Muscle layer of colon (tissue), 2 donors: Measurements from ENCODE around the gene TOX3.

Source experiments
- H3K27ac ChIP-seq: one replicate; pipeline ENCODE4 v1.7.0; 2013; ENCODE audit warnings: low read depth, mild to moderate bottlenecking, low read length, moderate library complexity
- H3K27me3 ChIP-seq, 2 donors: one replicate each; pipeline ENCODE4 v1.7.0; 2013; ENCODE audit warnings: low read length in 2 of 2, mild to moderate bottlenecking in 2 of 2; ENCODE audit not compliant: insufficient read depth in 2 of 2, control insufficient read depth in 1 of 2
- H3K36me3 ChIP-seq: one replicate; pipeline ENCODE4 v1.7.0; 2013; ENCODE audit warnings: mild to moderate bottlenecking, low read length; ENCODE audit not compliant: insufficient read depth
- H3K4me1 ChIP-seq: one replicate; pipeline ENCODE4 v1.7.0; 2013; ENCODE audit warnings: mild to moderate bottlenecking, low read length; ENCODE audit not compliant: insufficient read depth
- H3K4me3 ChIP-seq, 2 donors: one replicate each; pipeline ENCODE4 v1.7.0; 2013; ENCODE audit warnings: low read length in 2 of 2, low read depth in 1 of 2, mild to moderate bottlenecking in 1 of 2, moderate library complexity in 1 of 2
- H3K9ac ChIP-seq: one replicate; pipeline ENCODE4 v1.7.0; 2013; ENCODE audit warnings: low read length
- H3K9me3 ChIP-seq: one replicate; pipeline ENCODE4 v1.7.0; 2013; ENCODE audit warnings: mild to moderate bottlenecking, low read length
- donor health status: abdominal sarcoma.
- donor health status: Adenocarcinoma of cecum.

Gene TOX3

DNA sequence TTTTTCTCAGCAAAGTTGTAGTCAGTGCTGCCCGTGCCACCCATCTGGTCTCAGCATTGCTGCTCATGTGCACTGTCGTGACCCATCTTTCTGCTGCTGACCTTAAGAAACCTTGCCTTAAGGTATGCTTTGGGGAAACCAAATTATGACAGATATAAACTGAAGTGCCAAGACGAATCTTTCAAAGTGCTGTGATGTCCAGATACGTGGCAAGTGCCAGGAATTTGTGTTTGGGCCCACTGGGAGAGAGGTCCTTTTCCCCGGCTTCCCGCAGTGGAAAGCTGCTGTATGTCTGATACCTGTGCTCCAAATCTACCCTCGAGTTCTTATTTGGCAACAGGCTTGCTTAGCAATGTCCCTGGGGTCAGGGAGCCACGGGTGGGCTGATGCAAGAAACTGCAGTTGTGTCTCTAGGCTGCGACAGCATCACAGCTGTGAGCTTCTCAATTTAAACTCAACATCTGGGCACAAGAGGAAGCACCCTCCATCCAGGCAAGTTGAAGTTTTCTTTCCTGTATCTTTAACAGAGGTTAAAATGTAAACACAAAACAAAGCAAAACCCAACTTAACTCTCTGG, 30.3 kb upstream of the TOX3 start:
- H3K4me3 ChIP-seq: no peak overlapping the region
- no peaks in the 10 kb centered on the region for H3K9me3 ChIP-seq
- no peak overlapping the region for H3K9ac ChIP-seq
- H3K27ac ChIP-seq: no peak overlapping the region
- no peaks in the 10 kb centered on the region for H3K36me3 ChIP-seq
- H3K4me1 ChIP-seq: no peaks in the 10 kb centered on the region
- H3K27me3 ChIP-seq: no peaks in the 10 kb centered on the region

DNA sequence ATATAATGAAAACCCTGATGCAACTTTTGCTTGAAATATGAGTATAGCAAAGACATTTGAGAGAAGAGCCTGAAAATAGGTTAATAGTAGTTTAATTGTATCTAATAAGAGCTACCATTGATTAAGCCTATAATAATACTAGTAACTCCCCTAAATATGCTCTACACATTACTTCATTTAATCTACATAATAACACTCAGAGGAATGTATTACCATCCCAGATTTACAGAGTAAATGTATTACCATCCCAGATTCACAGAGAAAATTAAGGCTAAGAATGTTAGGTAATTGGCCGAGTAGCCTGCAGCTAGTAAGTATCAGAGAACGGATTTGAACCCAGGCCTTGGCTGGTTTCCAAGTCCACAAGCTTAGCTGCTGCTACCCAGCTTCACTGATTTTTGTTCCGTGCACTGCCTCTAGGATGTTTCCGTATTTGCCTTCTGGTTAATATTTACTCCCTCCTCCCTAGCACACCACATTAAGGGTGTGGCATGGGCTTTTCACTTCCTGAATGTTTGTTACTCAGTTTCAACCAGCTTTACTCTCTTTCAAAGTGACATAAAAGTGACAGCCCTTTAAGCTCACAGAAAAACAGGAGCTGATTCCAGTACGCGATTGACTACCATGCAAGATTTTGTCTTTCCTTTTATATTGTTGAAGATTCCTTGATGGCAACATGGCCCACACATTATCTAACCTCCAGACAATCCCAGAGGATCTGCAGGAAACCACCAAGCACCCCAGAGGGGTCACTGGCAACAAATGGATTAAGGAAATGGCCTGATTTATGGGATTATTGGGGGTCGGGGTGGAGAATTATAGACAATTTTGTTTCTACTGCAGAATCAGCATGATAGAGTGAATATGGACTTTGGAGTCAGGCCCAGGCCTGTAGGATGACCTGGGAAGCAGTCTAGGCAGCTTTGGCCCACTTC, 26.7 kb upstream of the TOX3 start:
- no peaks in the 10 kb centered on the region for H3K36me3 ChIP-seq
- H3K4me1 ChIP-seq: no peaks in the 10 kb centered on the region
- no peaks in the 10 kb centered on the region for H3K9me3 ChIP-seq
- H3K9ac ChIP-seq: no peak overlapping the region
- H3K27me3 ChIP-seq: no peaks in the 10 kb centered on the region
- no peak overlapping the region for H3K27ac ChIP-seq
- H3K4me3 ChIP-seq: no peak overlapping the region

DNA sequence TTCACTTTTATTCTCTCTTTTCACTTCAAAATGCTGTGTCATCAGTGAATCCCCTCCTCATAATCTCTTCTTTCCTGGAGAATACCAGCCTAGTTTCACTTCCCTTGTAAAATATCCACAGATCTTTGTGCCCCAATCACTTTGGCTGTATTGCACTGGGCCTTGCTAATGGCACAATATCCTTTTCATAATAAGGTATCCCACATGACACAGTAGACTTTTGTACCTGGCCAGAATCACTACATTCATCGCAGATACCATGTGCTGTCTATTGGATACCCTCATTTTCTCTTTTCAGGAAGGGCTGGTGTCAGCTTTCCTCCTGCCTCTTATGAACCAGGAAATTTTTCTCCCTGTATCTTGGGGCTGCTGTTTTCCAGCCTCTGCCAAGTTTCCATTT, 25.7 kb upstream of the TOX3 start:
- Histone ChIP-seq H3K27ac (no peak overlapping the region), H3K4me1 (no peaks in the 10 kb centered on the region), H3K9me3 (no peaks in the 10 kb centered on the region), H3K36me3 (no peaks in the 10 kb centered on the region), H3K9ac (no peak overlapping the region), H3K4me3 (no peak overlapping the region), H3K27me3 (no peaks in the 10 kb centered on the region)

- Histone ChIP-seq H3K4me1 (no peaks in the 10 kb centered on the region), H3K4me3 (no peak overlapping the region), H3K27me3 (no peaks in the 10 kb centered on the region), H3K27ac (no peak overlapping the region), H3K9ac (no peak overlapping the region), H3K9me3 (no peaks in the 10 kb centered on the region), H3K36me3 (no peaks in the 10 kb centered on the region)
Measured at GRCh38 chr16:52570495-52571091, 23.6 kb upstream of the TOX3 start.

GRCh38 chr16:52569701-52570100, 22.8 kb upstream of the TOX3 start:
- Histone ChIP-seq H3K4me1 (no peaks in the 10 kb centered on the region), H3K4me3 (no peak overlapping the region), H3K9ac (no peak overlapping the region), H3K9me3 (no peaks in the 10 kb centered on the region), H3K27me3 (no peaks in the 10 kb centered on the region), H3K27ac (no peak overlapping the region), H3K36me3 (no peaks in the 10 kb centered on the region)

- Histone ChIP-seq H3K27me3 (no peaks in the 10 kb centered on the region), H3K9me3 (no peaks in the 10 kb centered on the region), H3K36me3 (no peaks in the 10 kb centered on the region), H3K4me1 (no peaks in the 10 kb centered on the region), H3K4me3 (no peak overlapping the region), H3K9ac (no peak overlapping the region), H3K27ac (no peak overlapping the region)
Measured at GRCh38 chr16:52568983-52569690, 22.2 kb upstream of the TOX3 start.

- Histone ChIP-seq H3K4me3 (no peak overlapping the region), H3K27me3 (no peaks in the 10 kb centered on the region), H3K36me3 (no peaks in the 10 kb centered on the region), H3K9ac (no peak overlapping the region), H3K9me3 (no peaks in the 10 kb centered on the region), H3K27ac (no peak overlapping the region), H3K4me1 (no peaks in the 10 kb centered on the region)
Measured at GRCh38 chr16:52568495-52568894, 21.6 kb upstream of the TOX3 start.

GRCh38 chr16:52567193-52567592, 20.2 kb upstream of the TOX3 start:
- Histone ChIP-seq H3K27ac (no peak overlapping the region), H3K9ac (no peak overlapping the region), H3K27me3 (no peaks in the 10 kb centered on the region), H3K4me3 (no peak overlapping the region), H3K36me3 (no peaks in the 10 kb centered on the region), H3K9me3 (no peaks in the 10 kb centered on the region), H3K4me1 (no peaks in the 10 kb centered on the region)

GRCh38 chr16:52563767-52564611, 17.0 kb upstream of the TOX3 start:
- Histone ChIP-seq H3K4me3 (no peak overlapping the region), H3K36me3 (no peaks in the 10 kb centered on the region), H3K27ac (no peak overlapping the region), H3K9me3 (no peaks in the 10 kb centered on the region), H3K4me1 (no peaks in the 10 kb centered on the region), H3K27me3 (no peaks in the 10 kb centered on the region), H3K9ac (no peak overlapping the region)

DNA sequence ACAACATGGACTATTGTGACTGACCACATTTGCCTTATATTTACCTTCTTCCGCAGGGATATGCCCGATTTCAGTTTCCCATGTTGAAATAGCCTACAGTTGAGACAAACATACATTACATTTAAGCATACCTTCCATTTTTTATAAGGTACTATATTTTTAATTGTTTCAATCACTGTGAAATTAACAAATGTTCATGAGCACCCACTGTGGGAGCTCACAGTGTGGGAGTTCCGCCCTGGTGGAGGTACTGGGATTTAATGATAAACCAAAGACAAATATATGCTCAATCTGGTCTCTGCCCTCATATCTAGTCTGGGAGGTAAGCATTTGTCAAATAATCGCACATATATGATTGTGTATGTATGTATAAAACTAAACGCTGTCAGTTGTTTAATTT, 15.8 kb upstream of the TOX3 start:
- Histone ChIP-seq H3K27ac (no peak overlapping the region), H3K4me3 (no peak overlapping the region), H3K4me1 (no peaks in the 10 kb centered on the region), H3K27me3 (no peaks in the 10 kb centered on the region), H3K9me3 (no peaks in the 10 kb centered on the region), H3K36me3 (no peaks in the 10 kb centered on the region), H3K9ac (no peak overlapping the region)
